Pons (tissue), 1 donor: ENCODE measurements around the gene TEAD2.
"Not testable (repeated sequence)": the region's sequence is repeated elsewhere in the genome, so short reads cannot be mapped to it uniquely, and the experiment has no call there.

Source experiments
- DNase-seq: peaks from one replicate; pipeline ENCODE4 v3.0.0-alpha.2; 2016; ENCODE audit warnings: low spot score

TEAD2 gene

GRCh38 chr19:49387936-49388372, 25.7 kb upstream of the TEAD2 start, which contains the start of gene KASH5:
Gene KASH5 (plus strand): TSS chr19:49388249. CDS start chr19:49390884, 2,635 bp downstream.
- peak; percentile 52 for DNase-seq

DNA sequence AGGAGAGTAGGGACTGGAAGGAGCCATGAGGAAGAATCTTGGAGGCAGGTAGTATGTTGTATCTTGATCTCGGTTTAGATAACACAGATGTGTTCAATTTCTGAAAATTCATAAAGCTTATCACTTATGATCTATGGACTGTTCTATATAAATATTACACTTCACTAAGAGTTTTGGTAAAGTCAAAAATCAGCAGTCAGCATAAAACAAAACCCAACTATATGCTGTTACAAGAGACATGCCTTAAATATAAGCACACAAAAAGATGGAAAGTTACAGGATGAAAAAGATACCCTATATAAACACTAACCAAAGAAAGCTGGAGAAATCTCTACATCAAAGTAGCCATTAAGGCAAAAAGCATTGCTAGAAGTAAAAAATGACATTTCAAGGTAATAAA, 21.4 kb upstream of the TEAD2 start:
- DNase-seq: no peak

DNA sequence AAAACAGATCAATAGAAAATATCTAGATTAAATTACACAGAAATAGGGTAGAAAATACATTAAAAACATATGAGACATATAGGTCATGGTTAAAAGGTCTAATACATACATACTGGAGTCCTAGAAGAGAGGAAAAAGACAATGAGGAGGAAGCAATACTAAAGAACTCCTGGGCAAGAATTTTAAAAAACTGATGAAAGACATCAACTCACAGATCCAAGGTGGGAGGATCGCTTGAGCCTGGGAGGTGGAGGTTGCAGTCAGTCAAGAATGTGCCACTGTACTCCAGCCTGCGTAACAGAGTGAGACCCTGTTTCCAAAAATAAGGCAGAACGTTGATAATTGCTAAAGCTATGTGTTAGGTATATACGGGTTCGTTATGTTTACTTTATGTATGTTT, 20.4 kb upstream of the TEAD2 start:
- no peak for DNase-seq

GRCh38 chr19:49380391-49380790, 18.2 kb upstream of the TEAD2 start:
- DNase-seq: no peak

- DNase-seq: no peak
These were observed 16.3 kb upstream of the TEAD2 start for GRCh38 chr19:49378512-49378911.

- DNase-seq: no peak
These were observed 12.6 kb upstream of the TEAD2 start for GRCh38 chr19:49374665-49375434.

- DNase-seq: not testable (repeated sequence)
These were observed 11.0 kb upstream of the TEAD2 start for GRCh38 chr19:49373174-49373573.

DNA sequence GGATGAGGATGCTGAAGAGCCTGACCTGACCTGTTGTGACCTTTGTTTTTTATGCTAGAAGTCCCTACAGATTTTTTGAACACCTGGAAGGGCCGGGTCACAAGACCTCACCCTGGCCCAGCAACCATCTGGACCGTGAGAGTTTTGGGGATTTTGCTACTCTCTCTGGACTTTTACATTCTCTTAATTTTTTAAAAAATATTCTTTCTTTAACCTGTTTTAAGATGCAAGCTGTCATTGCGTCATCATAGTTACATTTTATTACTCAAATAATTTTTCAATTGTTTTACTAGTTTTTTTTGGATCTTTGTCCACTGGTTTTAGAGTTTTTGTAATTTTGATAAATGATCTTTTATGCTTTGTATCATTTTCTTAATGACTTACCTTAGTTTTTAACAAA, 9.0 kb upstream of the TEAD2 start:
- no peak for DNase-seq

- no peak for DNase-seq
These were observed 6.6 kb upstream of the TEAD2 start for GRCh38 chr19:49368711-49369358.

DNA sequence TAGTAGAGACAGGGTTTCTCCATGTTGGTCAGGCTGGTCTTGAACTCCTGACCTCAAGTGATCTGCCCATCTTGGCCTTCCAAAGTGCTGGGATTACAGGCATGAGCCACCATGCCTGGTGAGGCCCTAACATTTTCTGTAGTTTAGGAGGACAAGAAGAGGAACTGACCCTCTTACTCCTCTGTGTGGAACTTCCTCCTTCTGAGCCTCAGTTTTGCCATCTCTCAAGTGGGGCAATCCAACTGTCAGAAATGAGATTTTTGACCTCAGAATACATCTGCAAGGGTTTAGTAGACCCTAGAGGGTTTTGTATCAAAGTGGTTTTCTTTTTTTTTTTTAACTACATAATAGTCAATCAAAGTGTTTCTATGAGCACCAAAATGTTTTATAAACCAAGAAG, 3.9 kb upstream of the TEAD2 start:
- DNase-seq: no peak

DNA sequence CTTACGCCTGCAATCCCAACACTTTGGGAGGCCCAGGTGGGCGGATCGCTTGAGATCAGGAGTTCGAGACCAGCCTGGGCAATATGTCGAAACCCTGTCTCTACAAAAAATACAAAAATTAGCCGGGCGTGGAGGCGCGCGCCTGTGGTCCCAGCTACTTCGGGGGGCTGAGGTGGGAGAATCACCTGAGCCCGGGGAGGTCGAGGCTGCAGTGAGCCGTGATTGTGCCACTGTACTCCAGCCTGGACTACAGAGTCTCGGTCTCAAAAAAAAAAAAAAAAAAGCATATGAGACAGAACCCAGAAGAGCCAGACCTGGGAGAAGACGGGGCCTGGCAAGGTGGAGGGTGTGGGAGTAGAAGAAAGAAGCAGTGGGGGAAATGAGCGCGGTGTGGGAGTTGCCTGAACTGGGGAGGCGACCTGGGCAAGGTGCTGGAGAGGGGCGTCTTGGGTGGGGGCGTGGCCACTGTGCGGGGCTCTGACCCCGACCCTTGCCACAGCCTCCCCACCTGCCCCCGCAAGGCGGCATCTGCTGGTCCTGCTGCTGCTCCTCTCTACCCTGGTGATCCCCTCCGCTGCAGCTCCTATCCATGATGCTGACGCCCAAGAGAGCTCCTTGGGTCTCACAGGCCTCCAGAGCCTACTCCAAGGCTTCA, 2.0 kb upstream of the TEAD2 start:
- DNase-seq: no peak

DNA sequence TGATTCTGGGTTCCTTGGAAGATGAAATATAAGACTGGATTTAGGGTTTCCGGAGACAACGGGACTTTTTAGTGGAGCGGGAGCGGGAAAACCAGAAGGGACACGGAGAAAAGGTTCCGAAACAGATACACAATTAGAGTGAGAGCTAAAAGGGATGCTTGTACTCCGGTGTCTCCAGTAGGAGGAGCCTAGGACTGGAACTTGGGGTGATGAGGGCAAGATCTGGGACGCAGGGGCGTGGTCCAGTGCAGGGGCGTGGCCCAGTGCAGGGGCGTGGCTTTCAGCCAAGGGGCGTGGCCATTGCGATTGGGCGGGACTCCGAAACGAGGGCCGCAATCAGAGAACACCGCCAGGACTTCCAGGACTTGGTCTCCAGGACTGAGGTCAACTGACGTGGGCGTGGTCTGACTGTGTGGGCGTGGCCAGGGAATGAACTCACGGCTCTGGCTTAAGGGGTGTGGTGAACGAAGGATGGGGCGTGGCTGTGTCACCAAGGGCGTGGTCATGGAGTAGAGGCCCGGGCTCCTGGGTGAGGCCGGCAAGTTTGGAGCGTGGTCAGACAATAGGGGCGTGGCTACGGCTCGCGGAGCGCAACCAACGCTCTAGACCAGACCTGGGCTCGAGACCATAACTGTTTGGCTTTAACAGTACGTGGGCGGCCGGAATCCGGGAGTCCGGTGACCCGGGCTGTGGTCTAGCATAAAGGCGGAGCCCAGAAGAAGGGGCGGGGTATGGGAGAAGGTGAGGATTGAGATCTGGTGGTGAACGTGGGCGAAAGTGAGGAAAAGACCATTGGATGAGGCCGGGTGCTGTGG, 1.3 kb upstream of the TEAD2 start, which contains the start of gene DKKL1:
Gene DKKL1 (plus strand): TSS at position 610 of the 815 bp plus-strand sequence. CDS start 122 bp downstream, at position 732.
- DNase-seq: peak; percentile 63

GRCh38 chr19:49362929-49363267, 682 bp upstream of the TEAD2 start:
- no peak for DNase-seq

DNA sequence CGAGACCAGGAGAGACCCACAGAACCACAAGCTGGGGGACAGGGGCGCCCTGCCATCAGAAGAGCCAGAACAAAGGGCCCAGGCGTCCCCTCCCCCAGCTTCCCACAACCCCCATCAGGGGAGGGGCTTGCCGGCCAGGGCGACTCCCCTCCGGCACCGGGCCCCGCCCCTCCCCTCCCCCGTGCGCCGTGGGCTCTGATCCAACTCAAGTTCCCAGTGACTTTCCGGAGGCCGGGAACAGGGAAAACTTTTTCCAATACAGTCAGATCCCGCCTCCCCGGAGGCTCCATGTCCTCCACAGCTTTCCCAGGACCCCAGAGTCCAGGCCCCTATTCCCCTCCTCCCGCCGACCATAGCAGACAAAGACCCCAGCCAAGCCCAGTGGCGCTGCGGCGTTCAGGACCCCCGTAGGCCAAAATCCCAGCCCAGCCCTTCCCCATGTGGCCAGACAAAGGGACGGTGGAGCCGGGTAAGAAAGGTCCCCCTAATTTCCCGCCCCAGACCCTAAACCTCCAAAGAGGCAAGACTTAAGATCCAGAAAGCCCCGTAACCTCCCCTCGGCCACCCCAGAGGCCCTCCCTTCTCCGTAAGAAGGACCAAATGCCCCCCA, 673 bp downstream of the TEAD2 start:
- no peak for DNase-seq

DNA sequence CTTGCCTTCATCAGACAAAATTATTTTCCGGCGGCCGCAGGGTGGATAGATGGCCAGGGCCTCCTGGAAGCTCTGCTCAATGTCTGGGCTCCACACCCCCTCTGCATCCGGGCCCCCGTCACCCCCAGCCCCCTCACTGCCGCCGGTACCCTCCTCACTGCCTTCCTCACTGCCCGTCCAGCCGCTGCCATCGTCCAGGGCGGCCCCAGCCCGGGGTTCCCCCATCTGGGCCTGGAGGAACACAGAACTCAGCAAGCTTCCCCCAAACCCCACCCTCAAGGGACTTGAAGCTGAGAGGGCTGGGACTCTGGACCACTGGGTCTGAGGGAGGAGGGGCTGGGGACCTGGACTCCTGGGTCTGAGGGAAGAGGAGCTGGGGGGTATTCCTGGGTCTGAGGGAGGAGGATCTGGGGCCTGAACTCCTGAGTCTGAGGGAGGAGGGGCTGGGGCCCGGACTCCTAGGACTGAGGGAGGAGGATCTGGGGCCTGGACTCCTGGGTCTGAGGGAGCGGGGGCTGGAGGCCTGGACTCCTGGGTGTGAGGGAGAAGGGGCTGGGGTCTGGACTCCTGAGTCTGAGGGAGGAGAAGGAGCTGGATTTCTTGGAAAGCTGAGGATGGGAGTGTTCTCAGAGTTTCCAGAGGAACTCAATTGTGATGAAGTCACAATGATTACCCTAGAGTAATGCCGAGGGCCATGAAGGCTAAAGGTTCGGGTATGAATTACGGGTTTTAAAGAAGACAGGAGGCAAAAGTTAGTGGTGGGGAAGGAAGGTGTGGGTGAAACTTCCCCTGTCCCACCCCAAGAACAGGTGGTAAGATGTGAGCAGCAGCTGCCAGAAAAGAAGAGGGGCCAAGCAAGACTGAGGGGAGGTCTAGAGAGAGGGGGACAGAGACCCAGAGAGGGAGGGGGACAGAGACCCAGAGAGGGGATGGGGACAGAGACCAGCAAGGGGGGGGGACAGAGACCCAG, 2.1 kb downstream of the TEAD2 start:
- DNase-seq: no peak

DNA sequence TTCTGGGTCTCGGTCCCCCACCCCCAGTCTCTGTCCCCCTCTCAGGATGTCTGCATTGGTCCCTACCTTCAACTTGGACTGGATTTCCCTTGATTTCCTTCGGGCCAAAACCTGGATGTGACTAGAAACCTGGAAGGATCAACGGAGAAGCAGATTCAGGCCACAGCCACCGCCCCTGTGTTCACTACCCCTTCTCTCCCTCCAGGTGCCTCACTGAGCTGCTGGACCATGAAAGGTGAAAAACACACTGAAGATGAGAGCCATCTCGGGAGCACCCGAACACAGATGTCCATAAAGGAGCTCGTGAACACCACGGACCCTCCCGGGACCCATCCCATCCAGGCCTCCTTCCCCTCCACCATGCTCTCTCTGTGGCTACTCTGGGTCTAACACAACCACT, 5.0 kb downstream of the TEAD2 start:
- DNase-seq: no peak

DNA sequence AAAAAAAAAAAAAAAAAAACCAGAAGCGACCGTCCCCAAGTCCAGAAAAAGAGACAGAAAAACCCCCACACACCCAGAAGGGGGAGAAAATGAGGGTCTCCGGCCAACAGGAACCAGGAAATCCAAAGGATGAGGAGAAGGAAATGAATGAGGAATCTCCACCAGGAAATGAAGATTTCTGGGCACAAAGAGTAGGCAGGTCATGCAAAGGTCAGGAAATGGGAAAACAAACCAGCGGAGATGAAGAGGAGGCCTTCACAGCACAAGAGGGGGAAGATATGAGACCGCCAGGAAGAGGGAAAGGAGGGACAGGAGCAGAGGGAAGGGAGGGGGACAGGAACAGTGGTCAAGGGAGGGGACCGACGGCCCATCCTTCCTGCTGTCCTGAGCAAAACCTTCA, 5.8 kb downstream of the TEAD2 start:
- DNase-seq: no peak

- DNase-seq: no peak
These were observed 6.3 kb downstream of the TEAD2 start for GRCh38 chr19:49355909-49356353.

GRCh38 chr19:49349567-49349966, 12.6 kb downstream of the TEAD2 start:
- no peak for DNase-seq
